Stomach (tissue), 9 donors: Measurements from ENCODE around the gene CCL3. TPM values are rescaled to one million over a fixed set of nuclear protein-coding genes. Genes with fewer than 3 reads are reported as not detected.
"Not testable (repeated sequence)": the region's sequence is repeated elsewhere in the genome, so short reads cannot be mapped to it uniquely, and the experiment has no call there.

Experiments used
- DNase-seq, 2 donors: peaks; one replicate each; pipeline versions ENCODE4 v3.0.0 to v3.0.0-alpha.2; 2013 to 2019
- H3K27ac ChIP-seq, 5 donors: fragments of 200-600 bp in 4 of 5; sonication (generic) in 4 of 5; one replicate each; pipeline ENCODE4 v1.5.1; 2013 to 2019; ENCODE audit warnings: mild to moderate bottlenecking in 1 of 5, moderate library complexity in 1 of 5
- H3K27me3 ChIP-seq, 3 donors: fragments of 200-600 bp; sonication (generic); one replicate each; pipeline ENCODE4 v1.5.1; 2017 to 2019; ENCODE audit warnings: mixed run types in 1 of 3
- H3K36me3 ChIP-seq, 4 donors: fragments of 200-600 bp; sonication (generic); 1 replicate in 3 of 4; 2 replicates in 1 of 4; pipeline ENCODE4 v1.5.1; 2016 to 2019
- H3K4me1 ChIP-seq, 4 donors: fragments of 200-600 bp; sonication (generic); one replicate each; pipeline ENCODE4 v1.5.1; 2016 to 2019
- H3K4me3 ChIP-seq, 4 donors: fragments of 200-600 bp; sonication (generic) in 3 of 4; one replicate each; pipeline ENCODE4 v1.5.1; 2016 to 2019; ENCODE audit warnings: mild to moderate bottlenecking in 1 of 4
- H3K9me3 ChIP-seq, 4 donors: fragments of 200-600 bp; sonication (generic); one replicate each; pipeline ENCODE4 v1.5.1; 2016 to 2019
- CTCF ChIP-seq, 7 experiments: fragments of 450-650 bp in 4 of 7; fragments of 200-600 bp in 3 of 7; sonication (generic) in 3 of 7; IDR thresholded peaks; one replicate each; pipeline ENCODE4 v1.5.1; 2016 to 2019; ENCODE audit warnings: antibody characterized with exemption in 7 of 7, control low read depth in 2 of 7, mild to moderate bottlenecking in 1 of 7
- EP300 ChIP-seq: sonication (generic); formaldehyde crosslinking; IDR thresholded peaks from one replicate; pipeline ENCODE4 v1.6.1; 2017; ENCODE audit warnings: antibody characterized with exemption
- POLR2A ChIP-seq, 4 donors: fragments of 450-650 bp; IDR thresholded peaks; one replicate each; pipeline ENCODE4 v1.6.1; 2016; ENCODE audit warnings: antibody characterized with exemption in 4 of 4, control low read depth in 2 of 4, mild to moderate bottlenecking in 1 of 4, moderate library complexity in 1 of 4
- POLR2AphosphoS5 ChIP-seq, 3 donors: sonication (generic); formaldehyde crosslinking; IDR thresholded peaks; one replicate each; pipeline ENCODE4 v1.6.1; 2016; ENCODE audit warnings: antibody characterized with exemption in 3 of 3
- WGBS, 5 donors: extraction: QIAGEN DNeasy Blood & Tissue Kit in 3 of 5; methylation state at CpG; one replicate each; pipeline versions ENCODE4 v1.1.5 to v1.1.7; 2013 to 2018; 5-methylcytosine and 5-hydroxymethylcytosine counted together
- intact Hi-C: fragments of 100-400 bp; cut with DNase I; formaldehyde crosslinking; loops from one replicate; pipeline ENCODE4 v1.15.1; 2023; ENCODE audit warnings: low total_unique reads
- polyA plus RNA-seq, 3 donors: library from polyadenylated mRNA; stranded (reverse); fragments of 200-250 nt; gene quantifications; one replicate each; pipeline ENCODE4 v1.2.3, GENCODE V29; 2013
- total RNA-seq, 5 donors: library from RNA; depleted of rRNA; stranded (reverse); fragments of >200 nt; gene quantifications; one replicate each; pipeline versions ENCODE4 v1.1.0 to v1.2.3, GENCODE V29; 2014 to 2016
- donor health status: healthy with polysubstance abuse.
- donor health status: Bipolar disorder and iron deficiency.
- donor health status: healthy.

CCL3 gene
- total and polyA plus RNA-seq, 8 donors, result 2.0 to 19.1 (median 2.9) TPM; not detected in 3

GRCh38 chr17:36081681-36082471, 8.1 kb downstream of the CCL3 start:
- peak overlapping the region; percentile 13 to 71 (median 57) for H3K27ac ChIP-seq
- H3K36me3 ChIP-seq, H3K27me3 ChIP-seq, intact Hi-C loops, DNase-seq, H3K9me3 ChIP-seq, H3K4me1 ChIP-seq, H3K4me3 ChIP-seq: not testable (repeated sequence)
- WGBS, 5 donors, result 58 to 69% (median 68%) methylated on average over 5 of the region's 5 CpGs

- no peak for DNase-seq
- Histone ChIP-seq H3K4me1 (no peaks in the 10 kb centered on the region), H3K36me3 (no peaks in the 10 kb centered on the region), H3K27ac (no peak overlapping the region), H3K9me3 (peaks cover 0 to 8% (median 5%) of the 10 kb centered on the region in 4 donors), H3K4me3 (no peak overlapping the region), H3K27me3 (no peaks in the 10 kb centered on the region)
- TF ChIP-seq CTCF (IDR thresholded peaks at IDR 0.05), result no peak
- no peak for TF ChIP-seq POLR2AphosphoS5 (IDR thresholded peaks at IDR 0.05)
- no peak for TF ChIP-seq POLR2A (IDR thresholded peaks at IDR 0.05)
- TF ChIP-seq EP300, result no peak
- intact Hi-C loops, result loop anchor here (10.0 kb wide), 1 partner anchor 100 kb away; no protein-coding TSS in a partner anchor
- WGBS, 5 donors, result 50 to 76% (median 70%) methylated on average over 1 of the region's 1 CpG
These were observed 15.6 kb downstream of the CCL3 start for GRCh38 chr17:36074365-36074764.

GRCh38 chr17:36072431-36073121, 17.4 kb downstream of the CCL3 start:
- Histone ChIP-seq H3K9me3 (peaks cover 0 to 6% (median 4%) of the 10 kb centered on the region in 4 donors), H3K36me3 (no peaks in the 10 kb centered on the region), H3K4me3 (no peak overlapping the region), H3K27ac (no peak overlapping the region), H3K27me3 (no peaks in the 10 kb centered on the region), H3K4me1 (no peaks in the 10 kb centered on the region)
- WGBS, 5 donors, result 31 to 35% (median 32%) methylated on average over 12 of the region's 12 CpGs
- intact Hi-C loops, result loop anchor here (10.0 kb wide), 1 partner anchor 98 kb away; no protein-coding TSS in a partner anchor
- DNase-seq, result peak; percentile 62 to 73
- TF ChIP-seq EP300 (no peak), CTCF (IDR thresholded peaks at IDR 0.05) (peak in 5 of 7 experiments; percentile 21 to 79 (median 58))

GRCh38 chr17:36071751-36072150, 18.2 kb downstream of the CCL3 start:
- H3K9me3 ChIP-seq, result no peaks in the 10 kb centered on the region
- no peaks in the 10 kb centered on the region for H3K4me1 ChIP-seq
- H3K36me3 ChIP-seq, result no peaks in the 10 kb centered on the region
- intact Hi-C loops, result loop anchor here (10.0 kb wide), 1 partner anchor 97 kb away; no protein-coding TSS in a partner anchor
- no peak overlapping the region for H3K4me3 ChIP-seq
- TF ChIP-seq CTCF (IDR thresholded peaks at IDR 0.05) (no peak), POLR2AphosphoS5 (IDR thresholded peaks at IDR 0.05) (no peak), EP300 (no peak), POLR2A (IDR thresholded peaks at IDR 0.05) (no peak)
- no peak overlapping the region for H3K27ac ChIP-seq
- no peaks in the 10 kb centered on the region for H3K27me3 ChIP-seq
- WGBS, 5 donors, result 53 to 79% (median 64%) methylated on average over 2 of the region's 2 CpGs
- DNase-seq, result no peak
